Loucy (cell line): ENCODE results near the gene HOXD1.

ENCODE experiments used
- H2AFZ ChIP-seq: fragments of 200-600 bp; sonication (generic); 2 replicates; pipeline ENCODE4 v1.6.0; 2016; ENCODE audit warnings: antibody characterized with exemption, mild to moderate bottlenecking, low read length, moderate library complexity
- H3F3A ChIP-seq: fragments of 200-600 bp; 2 replicates; pipeline ENCODE4 v1.6.0; 2016; ENCODE audit warnings: antibody characterized with exemption, low read depth, mild to moderate bottlenecking
- H3K27me3 ChIP-seq: fragments of 200-600 bp; sonication (generic); 2 replicates; pipeline ENCODE4 v1.6.1; 2014; ENCODE audit warnings: low read length, mild to moderate bottlenecking; ENCODE audit not compliant: insufficient read depth, poor library complexity, severe bottlenecking
- H3K36me3 ChIP-seq: fragments of 200-600 bp; sonication (generic); 2 replicates; pipeline ENCODE4 v1.6.1; 2016; ENCODE audit warnings: low read length; ENCODE audit not compliant: insufficient read depth
- H3K4me1 ChIP-seq: fragments of 200-600 bp; sonication (generic); 2 replicates; pipeline ENCODE4 v1.5.1; 2014; ENCODE audit warnings: low read length, mild to moderate bottlenecking; ENCODE audit not compliant: insufficient read depth, poor library complexity, severe bottlenecking
- H3K4me2 ChIP-seq: fragments of 200-600 bp; sonication (generic); 2 replicates; pipeline ENCODE4 v1.6.0; 2014; ENCODE audit warnings: antibody characterized with exemption, low read length, low read depth, mild to moderate bottlenecking; ENCODE audit not compliant: poor library complexity, severe bottlenecking
- H3K4me3 ChIP-seq: fragments of 200-600 bp; sonication (generic); 2 replicates; pipeline ENCODE4 v1.5.1; 2014; ENCODE audit warnings: low read length, mild to moderate bottlenecking, mixed read lengths; ENCODE audit not compliant: poor library complexity, severe bottlenecking
- H3K79me2 ChIP-seq: fragments of 200-600 bp; sonication (generic); 2 replicates; pipeline ENCODE4 v1.6.1; 2014; ENCODE audit warnings: low read length; ENCODE audit not compliant: insufficient read depth
- H3K9ac ChIP-seq: fragments of 200-600 bp; sonication (generic); 2 replicates; pipeline ENCODE4 v1.6.0; 2014; ENCODE audit warnings: mild to moderate bottlenecking, low read depth, low read length, moderate library complexity; ENCODE audit not compliant: poor library complexity, severe bottlenecking
- H3K9me2 ChIP-seq: fragments of 200-600 bp; sonication (generic); replicated peaks from 2 replicates; pipeline ENCODE4 v1.6.1; 2016; ENCODE audit warnings: low read depth, low read length, mixed read lengths
- H3K9me3 ChIP-seq: fragments of 200-600 bp; sonication (generic); 2 replicates; pipeline ENCODE4 v1.6.1; 2014; ENCODE audit warnings: mild to moderate bottlenecking, antibody characterized with exemption, low read length, low read depth; ENCODE audit not compliant: insufficient read depth
- H4K20me1 ChIP-seq: fragments of 200-600 bp; sonication (generic); 2 replicates; pipeline ENCODE4 v1.6.0; 2014; ENCODE audit warnings: antibody characterized with exemption, low read length, mild to moderate bottlenecking; ENCODE audit not compliant: insufficient read depth, poor library complexity, severe bottlenecking
- CTCF ChIP-seq: fragments of 200-600 bp; sonication (generic); conservative IDR thresholded peaks from 2 replicates; pipeline ENCODE4 v1.5.1; 2014; ENCODE audit warnings: mild to moderate bottlenecking, antibody characterized with exemption, low read length
- EZH2phosphoT487 ChIP-seq: fragments of 200-600 bp; IDR thresholded peaks from 2 replicates; pipeline ENCODE4 v1.6.1; 2018; ENCODE audit warnings: antibody characterized with exemption, mild to moderate bottlenecking, moderate library complexity, borderline replicate concordance

Gene HOXD1

GRCh38 chr2:176156301-176156806, 32.1 kb upstream of the HOXD1 start:
- H3K4me1 ChIP-seq: no peaks in the 10 kb centered on the region
- H3K9me3 ChIP-seq: no peaks in the 10 kb centered on the region
- no peaks in the 10 kb centered on the region for H3K79me2 ChIP-seq
- no peaks in the 10 kb centered on the region for H4K20me1 ChIP-seq
- no peak overlapping the region for H3K4me3 ChIP-seq
- H3K4me2 ChIP-seq: no peak overlapping the region
- no peaks in the 10 kb centered on the region for H3K36me3 ChIP-seq
- TF ChIP-seq CTCF (no peak), EZH2phosphoT487 (no peak)
- H3F3A ChIP-seq: no peaks in the 10 kb centered on the region
- H3K9me2 ChIP-seq: no peaks in the 10 kb centered on the region
- H2AFZ ChIP-seq: no peak overlapping the region
- H3K9ac ChIP-seq: no peak overlapping the region
- H3K27me3 ChIP-seq: no peaks in the 10 kb centered on the region

- Histone ChIP-seq H3K9me3 (no peaks in the 10 kb centered on the region), H3K4me2 (no peak within 1 kb of the TSS), H3K36me3 (no peaks in the 10 kb centered on the region), H4K20me1 (no peaks in the 10 kb centered on the region), H3K4me1 (no peaks in the 10 kb centered on the region), H3K9me2 (no peaks in the 10 kb centered on the region), H3K27me3 (no peaks in the 10 kb centered on the region), H3K9ac (no peak within 1 kb of the TSS), H3K79me2 (no peaks in the 10 kb centered on the region), H3F3A (no peaks in the 10 kb centered on the region), H2AFZ (no peak within 1 kb of the TSS), H3K4me3 (no peak within 1 kb of the TSS)
- no peak for TF ChIP-seq CTCF
- no peak for TF ChIP-seq EZH2phosphoT487
These were observed 31.5 kb upstream of the HOXD1 start, which contains the start of gene HOXD3 for GRCh38 chr2:176156807-176157498. TSS of gene HOXD3 (plus strand) at chr2:176157307. CDS start at chr2:176169115, 11,808 bp downstream.

GRCh38 chr2:176157499-176158185, 30.8 kb upstream of the HOXD1 start:
- H4K20me1 ChIP-seq: no peaks in the 10 kb centered on the region
- no peaks in the 10 kb centered on the region for H3K9me2 ChIP-seq
- H3K27me3 ChIP-seq: no peaks in the 10 kb centered on the region
- no peak overlapping the region for H3K4me3 ChIP-seq
- H3F3A ChIP-seq: no peaks in the 10 kb centered on the region
- H3K4me2 ChIP-seq: no peak overlapping the region
- H3K9ac ChIP-seq: no peak overlapping the region
- no peaks in the 10 kb centered on the region for H3K36me3 ChIP-seq
- H2AFZ ChIP-seq: no peak overlapping the region
- no peaks in the 10 kb centered on the region for H3K4me1 ChIP-seq
- H3K9me3 ChIP-seq: no peaks in the 10 kb centered on the region
- no peaks in the 10 kb centered on the region for H3K79me2 ChIP-seq
- no peak for TF ChIP-seq EZH2phosphoT487
- TF ChIP-seq CTCF: no peak
